GM18507 (cell line): Measurements from ENCODE around the gene FAM3B.
A peak's percentile ranks its signal among the peaks of the same experiment; 100 is the strongest.
"Not testable (repeated sequence)": the region's sequence is repeated elsewhere in the genome, so short reads cannot be mapped to it uniquely, and the experiment has no call there.

Experiments
- DNase-seq: peaks from one replicate; pipeline ENCODE4 v3.0.0; 2011; ENCODE audit warnings: low read depth; ENCODE audit not compliant: insufficient read length; ENCODE audit errors: extremely low spot score
- FAIRE-seq: peaks from 2 replicates; lab custom pipeline; 2011; peaks lifted over from hg19 to GRCh38; lab: Jason Lieb, UNC

The FAM3B gene, protein sequence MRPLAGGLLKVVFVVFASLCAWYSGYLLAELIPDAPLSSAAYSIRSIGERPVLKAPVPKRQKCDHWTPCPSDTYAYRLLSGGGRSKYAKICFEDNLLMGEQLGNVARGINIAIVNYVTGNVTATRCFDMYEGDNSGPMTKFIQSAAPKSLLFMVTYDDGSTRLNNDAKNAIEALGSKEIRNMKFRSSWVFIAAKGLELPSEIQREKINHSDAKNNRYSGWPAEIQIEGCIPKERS

DNA sequence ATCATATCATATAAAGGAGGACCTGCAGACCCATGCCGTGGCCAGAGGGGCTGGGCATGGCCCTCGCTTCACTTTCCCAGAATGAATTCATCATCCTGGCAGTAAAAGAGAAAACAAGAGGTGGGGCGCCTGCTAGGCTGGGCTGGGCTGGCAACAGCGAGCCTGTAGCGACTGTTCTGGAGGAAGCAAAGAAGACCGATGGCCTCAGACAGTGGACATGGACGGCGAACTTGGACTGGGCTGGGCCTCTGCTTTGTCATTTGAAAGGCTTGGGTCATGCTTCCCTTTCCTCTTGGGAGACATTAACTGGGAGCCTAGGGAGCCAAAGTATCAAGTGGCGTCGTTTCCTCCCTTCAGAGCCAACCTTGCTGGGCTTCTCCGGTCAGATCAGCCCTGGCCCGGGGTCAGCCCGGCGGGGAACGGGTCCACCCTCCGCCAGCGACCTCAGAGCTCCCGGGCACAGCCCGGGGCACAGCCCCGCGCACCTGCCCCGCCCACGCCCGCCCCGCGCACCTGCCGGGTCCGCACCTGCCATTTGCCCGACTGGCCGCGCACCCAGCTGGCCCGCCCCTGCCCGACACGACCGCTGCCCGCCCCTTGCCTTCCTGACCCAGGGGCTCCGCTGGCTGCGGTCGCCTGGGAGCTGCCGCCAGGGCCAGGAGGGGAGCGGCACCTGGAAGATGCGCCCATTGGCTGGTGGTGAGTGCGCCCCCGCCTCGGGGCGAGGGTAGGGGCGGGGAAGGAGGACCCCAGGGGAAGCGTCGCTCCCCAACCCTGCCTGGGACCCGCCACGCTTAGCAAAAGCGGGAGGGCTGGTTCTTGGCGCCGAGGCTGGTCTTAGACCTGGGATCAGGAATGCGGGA is at the start of gene FAM3B:
Gene FAM3B, plus strand, starts transcription at position 602 of the 863 bp plus-strand sequence. Its CDS starts 79 bp downstream, at position 681.
- DNase-seq, result no peak
- FAIRE-seq, result no peak

DNA sequence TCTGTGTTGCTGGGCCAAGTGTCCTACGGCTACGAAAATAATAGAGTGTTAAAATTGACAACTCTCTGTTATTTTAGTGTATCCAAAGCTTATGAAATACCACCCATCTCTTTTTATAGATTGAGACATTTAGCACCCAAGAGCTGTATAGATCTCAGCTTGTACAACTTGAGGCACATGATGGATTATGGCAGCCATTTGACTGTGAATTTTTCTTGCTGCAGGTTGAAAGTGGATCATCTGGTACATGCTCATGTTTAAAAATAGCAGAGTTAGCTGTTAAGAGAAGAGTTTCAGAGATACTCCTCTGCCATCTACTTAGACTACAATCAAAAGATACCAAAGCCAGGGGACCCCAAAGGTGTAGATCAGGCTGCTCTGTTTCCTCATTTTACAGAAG is 49.3 kb upstream of the FAM3B start:
- no peak for DNase-seq

DNA sequence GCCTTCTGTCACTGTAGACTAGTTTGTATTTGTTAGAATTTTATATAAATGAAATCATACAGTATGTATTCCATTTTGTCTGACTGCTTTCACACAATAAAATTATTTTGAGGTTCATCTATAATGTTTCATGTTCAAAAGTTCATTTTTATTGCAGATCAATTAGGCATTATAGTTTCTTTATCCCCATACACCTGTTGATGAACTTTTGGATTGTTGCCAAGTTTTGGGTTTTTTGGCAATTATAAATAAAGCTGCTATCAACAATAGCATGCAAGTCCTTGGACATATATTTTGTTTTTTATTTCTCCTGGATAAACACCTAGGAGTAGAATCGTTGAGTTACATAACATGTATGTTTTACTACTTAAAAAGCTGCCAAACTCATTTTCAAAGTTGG is 47.1 kb upstream of the FAM3B start:
- no peak for FAIRE-seq

More for the DNA sequence above, 49.3 kb upstream of the FAM3B start:
- no peak for FAIRE-seq

DNA sequence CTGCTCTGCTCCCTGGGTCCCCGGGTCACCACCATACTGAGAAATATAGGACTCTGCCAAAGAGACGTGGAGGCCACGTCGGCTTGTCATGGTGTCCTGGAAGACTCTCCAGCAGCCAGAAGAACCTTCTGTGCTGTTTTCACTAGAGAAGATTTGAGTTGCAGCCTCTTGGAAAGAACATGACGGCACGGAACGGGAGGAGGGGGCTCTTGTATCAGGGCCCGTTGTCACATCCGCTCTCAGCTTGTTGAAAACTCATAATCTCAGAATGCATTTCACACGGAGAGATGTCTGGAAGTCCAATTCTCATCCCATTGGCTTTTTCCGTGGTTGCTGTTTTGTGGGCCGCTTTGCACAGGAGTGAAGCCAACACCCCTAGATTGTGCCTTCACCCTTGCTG is 39.4 kb upstream of the FAM3B start:
- DNase-seq (no peak), FAIRE-seq (no peak)

More for the DNA sequence above, 47.1 kb upstream of the FAM3B start:
- DNase-seq, result no peak

DNA sequence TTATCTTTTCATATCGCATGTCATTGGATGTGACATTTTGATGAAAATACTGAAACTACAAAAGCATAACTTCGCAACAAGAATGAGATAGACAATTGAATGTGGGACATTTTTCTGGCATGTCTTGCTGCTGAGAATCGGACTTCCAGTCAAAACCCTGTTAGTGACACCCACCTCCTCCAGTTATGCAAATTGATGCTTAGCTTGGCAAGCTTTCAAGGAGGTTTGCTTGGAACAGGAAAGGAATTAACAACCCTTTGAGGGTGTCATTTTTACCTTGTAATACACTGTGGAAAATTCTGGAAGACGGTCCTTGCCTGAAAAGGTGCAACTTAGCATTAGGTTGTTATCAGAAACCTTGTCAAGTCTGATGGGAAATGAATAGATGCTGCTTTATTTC is 38.8 kb upstream of the FAM3B start:
- DNase-seq, result no peak
- FAIRE-seq, result no peak

DNA sequence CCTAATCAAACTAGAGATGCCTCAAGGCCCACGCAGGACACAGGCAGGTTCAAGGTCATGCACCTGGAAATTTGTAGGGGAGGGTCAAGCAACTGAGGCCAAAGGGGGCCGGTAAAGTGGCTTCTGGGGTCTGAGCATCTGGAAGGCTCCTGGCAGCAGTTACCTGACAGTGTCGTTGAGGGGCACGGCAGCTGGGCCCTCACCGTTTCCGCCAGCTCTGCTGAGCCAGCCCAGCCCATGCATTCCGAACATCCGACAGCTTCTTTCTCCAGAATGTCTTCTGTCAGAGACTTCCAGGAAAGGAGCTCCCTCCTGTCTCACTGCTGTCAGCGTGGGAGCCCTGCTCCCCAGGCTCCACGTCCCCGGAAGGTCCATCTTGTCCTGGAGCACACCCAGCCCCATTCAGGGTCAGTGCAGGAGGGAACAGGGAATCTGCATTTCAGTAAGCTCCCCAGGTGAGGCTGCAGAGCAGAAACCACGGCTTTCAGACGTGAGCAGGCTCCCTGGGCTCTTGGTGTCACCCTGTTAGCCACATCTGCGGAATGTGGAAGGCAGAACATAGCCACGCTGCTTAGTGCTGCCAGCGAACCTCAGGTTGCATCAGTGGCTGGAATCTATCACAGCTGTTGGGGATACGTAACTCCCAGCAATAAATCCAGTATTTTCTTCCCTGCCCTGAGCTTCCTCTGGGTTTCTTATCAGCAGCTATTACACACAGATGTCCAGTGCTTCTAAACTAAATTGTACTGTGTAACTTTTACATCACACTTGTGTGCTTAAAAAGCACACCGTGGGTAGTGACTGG is 36.3 kb upstream of the FAM3B start:
- DNase-seq, result no peak
- no peak for FAIRE-seq

DNA sequence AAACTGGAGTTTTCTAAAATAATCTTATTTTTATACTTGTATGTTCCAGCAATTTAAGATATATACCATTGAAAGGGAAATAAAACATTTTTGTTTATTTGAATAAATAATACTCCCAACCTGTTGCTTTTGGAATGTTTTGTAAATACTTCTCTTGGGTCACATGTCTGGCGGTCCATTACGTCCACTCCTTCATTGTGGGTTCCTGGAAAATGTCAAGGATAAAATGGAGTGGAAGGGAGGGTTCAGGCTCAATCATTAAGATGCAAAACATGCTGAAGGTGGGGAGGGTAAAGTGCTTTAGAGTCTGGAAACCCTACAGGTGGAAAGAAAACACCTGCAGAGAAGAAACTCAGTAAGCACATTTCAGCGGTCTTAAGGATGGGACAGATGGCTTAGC is 34.2 kb upstream of the FAM3B start:
- no peak for DNase-seq
- no peak for FAIRE-seq

DNA sequence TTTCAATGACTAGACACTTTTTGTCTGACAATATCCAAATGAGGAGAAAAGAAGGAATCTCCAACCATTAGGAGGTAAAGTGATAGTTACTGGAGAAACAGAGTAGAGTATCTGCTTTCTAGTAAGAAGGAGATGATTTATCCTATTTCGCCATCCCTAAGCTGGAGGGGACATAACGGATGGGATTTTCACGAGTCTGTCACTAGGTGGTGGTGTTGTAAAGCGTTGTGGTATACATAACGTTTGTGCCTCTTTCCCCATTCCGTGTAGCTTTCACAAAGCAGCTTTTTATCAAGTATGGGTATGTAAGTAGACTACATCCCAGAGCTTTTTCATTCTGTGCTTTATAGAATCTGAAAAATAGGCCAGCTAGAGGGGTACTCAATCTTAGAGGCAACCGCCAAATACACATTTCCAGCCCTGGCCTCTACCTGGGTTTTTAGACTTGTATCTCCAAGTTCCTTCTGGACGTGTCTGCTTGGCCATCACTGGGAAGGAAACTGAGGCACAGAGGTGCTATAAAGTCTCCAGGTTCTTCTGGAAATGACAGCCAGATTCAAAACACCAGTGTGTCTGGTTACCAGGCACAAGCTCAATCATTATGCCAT is 33.3 kb upstream of the FAM3B start:
- DNase-seq, result peak; percentile 55
- FAIRE-seq, result peak; percentile 95

DNA sequence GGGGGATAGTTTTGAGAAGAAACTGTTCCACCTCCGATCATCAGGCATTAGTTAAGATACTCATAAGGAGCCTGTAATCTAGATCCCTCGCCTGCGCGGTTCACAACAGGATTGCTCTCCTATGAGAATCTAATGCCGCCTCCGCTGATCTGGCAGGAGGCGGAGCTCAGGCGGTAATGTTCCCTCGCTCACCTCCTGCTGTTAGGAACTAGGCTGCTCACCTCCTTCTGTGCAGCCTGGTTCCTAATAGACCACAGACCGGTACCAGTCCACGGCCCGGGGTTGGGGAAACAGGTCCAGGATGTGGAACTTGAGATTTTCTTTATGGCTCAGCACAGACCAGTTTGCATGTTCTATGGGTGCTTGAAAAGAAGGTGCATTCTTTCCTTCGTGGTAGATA is 27.2 kb upstream of the FAM3B start:
- no peak for FAIRE-seq

DNA sequence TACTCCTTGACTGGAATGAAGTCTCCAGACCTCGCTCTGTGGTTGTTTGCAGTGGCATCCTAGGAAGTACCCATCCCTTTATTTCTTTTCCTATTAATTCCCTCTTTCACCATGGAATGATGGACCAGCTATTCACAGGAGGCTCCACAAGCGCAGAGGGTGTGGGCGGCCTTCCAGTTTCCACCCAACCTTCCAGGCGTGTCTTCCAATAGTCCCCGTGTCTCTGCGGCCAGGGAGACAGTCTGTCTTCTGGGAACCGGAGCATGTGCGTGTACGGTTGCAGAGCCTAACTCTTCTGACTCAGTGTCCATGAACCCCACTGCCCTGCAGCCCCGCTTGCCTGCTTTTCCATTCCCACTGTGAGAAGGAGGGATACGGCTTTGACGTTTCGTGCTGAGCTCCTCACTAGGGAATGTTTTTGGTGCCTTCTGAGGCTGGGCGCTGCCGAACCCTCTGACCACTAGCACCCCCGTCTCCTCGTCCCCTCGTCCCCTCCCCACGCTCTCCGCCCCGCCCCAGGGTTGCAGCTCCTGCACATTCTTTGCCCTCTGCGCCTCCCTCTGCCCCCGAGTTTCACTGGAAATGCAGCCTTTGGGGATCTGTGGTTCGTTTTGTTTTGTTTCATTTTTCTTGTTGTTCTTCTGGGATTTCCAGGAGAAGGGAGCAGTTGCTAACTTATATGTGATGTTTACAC is 26.3 kb upstream of the FAM3B start:
- DNase-seq (no peak), FAIRE-seq (no peak)

More for the DNA sequence above, 27.2 kb upstream of the FAM3B start:
- no peak for DNase-seq

DNA sequence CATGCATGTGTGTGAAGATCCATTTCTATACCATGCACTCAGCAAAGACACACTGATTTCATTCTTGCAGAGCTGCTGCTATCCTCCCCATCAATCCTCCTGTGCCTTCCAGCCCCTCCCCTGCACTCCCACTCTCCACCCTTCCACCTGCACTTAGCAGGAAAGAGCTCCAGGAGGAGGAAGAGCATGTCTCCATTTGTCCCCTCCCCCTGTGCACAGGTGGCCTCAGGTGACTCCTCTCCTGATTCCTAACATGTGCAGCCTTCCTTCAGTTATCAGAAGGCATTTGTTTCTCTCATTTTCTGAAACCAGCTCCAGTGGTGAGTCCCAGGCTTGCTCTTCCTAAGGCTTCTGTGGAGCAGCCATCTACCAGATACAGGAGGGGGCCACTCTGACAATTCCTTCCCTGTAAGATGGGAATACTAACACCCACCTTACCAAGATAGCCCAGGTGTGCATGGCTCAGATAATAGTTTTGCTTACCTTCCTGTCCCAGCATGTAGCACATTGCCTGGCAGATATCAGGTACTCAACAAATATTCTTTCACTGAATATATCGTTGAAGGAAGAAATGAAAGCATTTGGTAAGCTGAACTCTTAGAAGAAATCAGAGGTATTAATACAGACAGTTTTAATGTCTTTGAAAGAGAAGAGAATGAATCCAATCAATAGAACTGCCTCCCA is 21.9 kb upstream of the FAM3B start:
- no peak for DNase-seq
- FAIRE-seq, result no peak

DNA sequence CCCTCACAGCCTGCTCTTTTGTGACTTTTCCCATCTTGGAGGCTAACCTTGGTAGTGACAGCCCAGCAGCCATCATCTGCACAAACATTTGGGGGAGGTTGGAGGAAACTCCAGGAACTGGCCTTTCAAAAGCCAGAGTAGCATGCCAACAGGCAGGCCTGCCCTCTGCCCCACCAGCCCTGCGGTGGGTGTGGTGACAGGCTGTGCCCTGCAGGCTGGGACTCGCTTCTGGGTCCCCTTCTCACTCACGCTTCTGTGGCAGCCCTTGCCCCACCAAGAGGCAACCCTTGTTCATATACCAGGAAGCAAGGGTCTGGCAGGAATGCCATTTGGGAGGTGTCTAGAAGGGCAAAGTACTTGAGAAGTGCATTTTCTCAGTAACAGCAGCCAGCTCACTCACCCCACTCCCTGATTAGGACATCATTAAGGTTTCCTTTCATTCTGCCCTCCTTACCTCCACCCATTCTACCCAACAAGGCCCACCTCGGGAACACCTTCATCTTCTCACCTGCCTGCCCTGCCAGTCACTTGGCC is 20.8 kb upstream of the FAM3B start:
- DNase-seq, result no peak
- no peak for FAIRE-seq

DNA sequence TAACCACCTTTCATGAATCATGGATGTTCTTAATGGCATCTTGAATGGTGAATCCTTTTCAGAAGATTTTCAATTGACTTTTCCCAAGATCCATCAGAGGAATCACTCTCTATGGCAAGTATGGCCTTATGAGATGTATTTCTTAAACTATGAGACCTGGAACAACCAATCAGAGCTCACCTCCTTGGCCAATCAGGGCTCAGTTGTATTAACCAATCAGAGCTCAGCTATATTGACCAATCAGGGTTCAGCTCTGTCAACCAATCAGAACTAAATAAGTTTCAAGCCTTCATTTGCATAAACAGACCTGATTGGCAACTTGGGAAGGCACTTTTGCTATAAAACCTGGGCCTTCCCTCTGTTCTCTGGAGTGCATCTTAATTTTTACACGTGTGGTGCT is 13.6 kb upstream of the FAM3B start:
- FAIRE-seq (no peak), DNase-seq (no peak)

DNA sequence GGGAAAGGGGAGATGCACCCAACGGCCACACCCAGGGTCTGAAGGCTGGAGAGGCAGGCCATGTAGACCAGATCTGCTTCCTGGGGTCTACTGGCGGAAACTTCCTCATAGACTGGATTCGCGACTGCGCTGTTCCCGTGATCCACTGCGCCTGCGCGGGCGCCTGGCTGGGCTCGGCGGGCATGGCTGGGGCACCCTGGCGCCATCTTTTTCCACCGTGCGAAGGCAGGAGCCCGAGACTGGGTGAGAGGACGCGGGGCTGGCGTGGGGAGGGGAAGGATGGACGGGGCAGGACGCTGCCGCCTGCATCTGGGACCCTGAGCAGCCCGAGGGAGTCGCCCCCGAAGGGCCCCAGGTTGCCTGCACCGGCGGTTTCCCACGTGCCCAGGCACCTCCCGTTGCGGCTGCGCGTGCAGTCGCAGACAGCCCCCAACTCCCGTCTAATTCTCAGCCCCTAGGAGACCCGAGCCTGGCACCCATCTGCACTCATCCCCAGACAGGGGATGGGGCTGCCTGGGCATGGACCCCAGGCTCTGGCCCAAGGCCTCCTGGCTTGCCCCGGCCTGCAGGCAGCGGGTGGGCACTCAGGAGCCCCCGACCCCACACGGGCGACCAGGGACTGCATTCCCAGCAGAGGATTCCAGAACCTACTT is 12.4 kb upstream of the FAM3B start:
- FAIRE-seq (no peak), DNase-seq (no peak)

DNA sequence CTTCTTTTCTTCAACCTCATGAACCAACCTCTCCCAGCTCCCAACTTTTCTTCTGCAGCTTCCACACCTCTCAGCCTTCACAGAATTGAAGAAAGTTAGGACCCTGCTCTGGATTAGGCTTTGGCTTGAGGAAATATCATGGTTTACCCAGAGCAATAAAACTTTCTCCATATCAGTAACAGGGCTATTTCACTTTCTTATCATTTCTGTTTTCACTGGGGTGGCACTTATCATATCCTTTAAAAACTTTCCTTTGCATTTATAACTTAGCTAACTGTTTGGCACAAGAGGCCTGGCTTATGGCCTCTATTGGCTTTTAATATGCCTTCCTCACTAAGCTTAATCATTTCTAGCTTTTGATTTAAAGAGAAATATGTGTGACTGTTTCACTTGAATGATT is 9.4 kb upstream of the FAM3B start:
- FAIRE-seq (no peak), DNase-seq (no peak)

DNA sequence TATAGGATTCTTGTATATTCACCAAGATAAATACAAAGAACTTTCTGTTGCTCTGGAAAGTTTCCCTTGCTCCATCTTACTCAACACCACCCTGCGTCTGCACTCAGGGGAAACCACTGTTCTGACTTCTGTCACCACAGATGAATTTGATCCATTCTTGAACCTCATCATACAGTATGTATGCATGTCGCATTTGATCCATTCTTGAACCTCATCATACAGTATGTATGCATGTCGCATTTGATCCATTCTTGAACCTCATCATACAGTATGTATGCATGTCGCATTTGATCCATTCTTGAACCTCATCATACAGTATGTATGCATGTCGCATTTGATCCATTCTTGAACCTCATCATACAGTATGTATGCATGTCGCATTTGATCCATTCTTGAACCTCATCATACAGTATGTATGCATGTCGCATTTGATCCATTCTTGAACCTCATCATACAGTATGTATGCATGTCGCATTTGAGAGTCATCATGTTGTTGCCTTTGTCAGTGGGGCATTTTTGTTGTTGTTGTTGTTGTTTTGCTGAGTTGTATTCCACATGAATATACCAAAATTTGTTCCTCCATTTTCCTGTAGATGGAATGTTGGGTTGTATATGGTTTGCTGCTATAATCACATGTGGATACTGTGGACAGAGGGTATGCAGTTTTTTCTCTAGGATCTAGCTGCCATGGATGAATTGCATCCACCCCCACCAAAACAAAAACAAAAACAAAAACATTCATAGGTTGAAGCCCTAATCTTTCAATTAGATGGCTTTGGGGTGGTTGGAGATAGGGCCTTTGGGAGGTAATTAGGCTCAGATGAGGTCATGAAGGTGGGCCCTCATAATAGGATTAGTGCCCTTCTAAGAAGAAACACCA is 3.1 kb upstream of the FAM3B start:
- not testable (repeated sequence) for FAIRE-seq, DNase-seq

DNA sequence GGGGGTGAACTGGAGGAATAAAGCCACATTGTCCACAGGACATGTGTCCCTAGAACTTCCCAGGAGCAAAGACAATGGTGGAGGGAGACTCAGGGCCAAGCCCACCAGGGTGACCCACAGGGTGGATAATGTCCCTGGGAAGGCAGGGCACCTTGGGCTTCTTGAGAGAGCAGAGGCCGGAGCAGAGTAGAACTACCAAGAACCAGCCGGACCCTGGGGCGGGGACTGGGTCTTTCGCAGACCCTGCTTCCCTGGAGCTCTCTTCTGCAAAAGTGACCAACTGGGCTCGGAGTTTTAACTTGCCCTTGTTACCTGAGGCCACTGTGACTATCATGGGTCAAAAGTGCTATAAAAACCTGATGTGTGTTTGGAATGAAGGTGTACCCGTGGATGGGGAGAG is 875 bp upstream of the FAM3B start:
- DNase-seq (no peak), FAIRE-seq (no peak)
